ENCODE measurements around the gene MMS19.

- TF ChIP-seq CTCF (IDR thresholded peaks at IDR 0.05) (no peak), POLR2A (IDR thresholded peaks at IDR 0.05) (no peak)
Measured at GRCh38 chr10:97514344-97514743, 16.1 kb upstream of the MMS19 start.
